Fibroblast of lung (primary cell): ENCODE results near the gene SUCO.

Source experiments
- EZH2 ChIP-seq: IDR thresholded peaks from 2 replicates; pipeline ENCODE4 v1.5.1; 2012; ENCODE audit warnings: low read length, control low read depth, mild to moderate bottlenecking; ENCODE audit errors: missing control alignments
- TF ChIP-seq, protein P1 (sequence below), 2 donors: IDR thresholded peaks in 1 of 2; conservative IDR thresholded peaks in 1 of 2; 1 replicate in 1 of 2; 2 replicates in 1 of 2; pipeline ENCODE4 v1.5.1; 2011 to 2012; ENCODE audit warnings: low read length in 2 of 2, control low read depth in 1 of 2, inconsistent platforms in 1 of 2, low read depth in 1 of 2, mild to moderate bottlenecking in 1 of 2

DNA sequence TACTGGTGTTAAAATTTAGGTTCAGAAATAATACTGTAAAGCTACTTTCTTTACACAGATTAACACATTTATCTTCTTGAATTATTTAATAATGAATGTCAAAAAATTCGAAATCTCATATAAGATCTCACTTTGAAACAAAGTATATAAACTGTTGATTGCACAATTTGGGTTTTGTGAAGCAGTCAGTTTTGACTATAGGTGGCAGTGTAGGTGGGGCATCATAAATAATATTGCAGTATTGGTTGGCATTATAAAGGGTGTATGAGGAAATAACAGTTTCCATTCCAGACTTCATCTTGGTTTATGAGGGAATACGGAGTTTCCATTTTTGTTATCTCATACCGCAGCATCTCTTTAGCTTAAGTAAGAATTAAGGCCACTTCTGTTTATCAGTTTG is 49.9 kb downstream of the SUCO start:
- TF ChIP-seq, protein P1, sequence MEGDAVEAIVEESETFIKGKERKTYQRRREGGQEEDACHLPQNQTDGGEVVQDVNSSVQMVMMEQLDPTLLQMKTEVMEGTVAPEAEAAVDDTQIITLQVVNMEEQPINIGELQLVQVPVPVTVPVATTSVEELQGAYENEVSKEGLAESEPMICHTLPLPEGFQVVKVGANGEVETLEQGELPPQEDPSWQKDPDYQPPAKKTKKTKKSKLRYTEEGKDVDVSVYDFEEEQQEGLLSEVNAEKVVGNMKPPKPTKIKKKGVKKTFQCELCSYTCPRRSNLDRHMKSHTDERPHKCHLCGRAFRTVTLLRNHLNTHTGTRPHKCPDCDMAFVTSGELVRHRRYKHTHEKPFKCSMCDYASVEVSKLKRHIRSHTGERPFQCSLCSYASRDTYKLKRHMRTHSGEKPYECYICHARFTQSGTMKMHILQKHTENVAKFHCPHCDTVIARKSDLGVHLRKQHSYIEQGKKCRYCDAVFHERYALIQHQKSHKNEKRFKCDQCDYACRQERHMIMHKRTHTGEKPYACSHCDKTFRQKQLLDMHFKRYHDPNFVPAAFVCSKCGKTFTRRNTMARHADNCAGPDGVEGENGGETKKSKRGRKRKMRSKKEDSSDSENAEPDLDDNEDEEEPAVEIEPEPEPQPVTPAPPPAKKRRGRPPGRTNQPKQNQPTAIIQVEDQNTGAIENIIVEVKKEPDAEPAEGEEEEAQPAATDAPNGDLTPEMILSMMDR (conservative IDR thresholded peaks at IDR 0.05 in 1 of 2, IDR thresholded peaks at IDR 0.05 in 1 of 2; ENCODE audit: low read depth in 1 of 2, low read length in 2 of 2) = no peak
- TF ChIP-seq EZH2 = no peak
